ENCODE data around the gene FUBP3. TPM values are rescaled to one million over a fixed set of nuclear protein-coding genes. Genes with fewer than 3 reads are reported as not detected.
A peak's percentile ranks its signal among the peaks of the same experiment; 100 is the strongest.

The FUBP3 gene
- polyA plus RNA-seq, 1 experiment = 38.8 TPM

- ChIA-PET CTCF (no interaction called here), POLR2A (no interaction called here)
- Histone ChIP-seq H3K4me3 (ENCODE audit: low read depth, low read length) (no peak overlapping the region), H3K36me3 (ENCODE audit: control insufficient read depth, insufficient read depth, low read length) (no peaks in the 10 kb centered on the region), H3K27me3 (ENCODE audit: control insufficient read depth, insufficient read depth, low read length) (peaks cover 6% of the 10 kb centered on the region)
- no peak for DNase-seq (ENCODE audit: low read depth)
- no peak for TF ChIP-seq CTCF (IDR thresholded peaks at IDR 0.05; ENCODE audit: insufficient read depth, low read depth, low read length)
Observed at GRCh38 chr9:130675396-130675795, 96.0 kb downstream of the FUBP3 start.

DNA sequence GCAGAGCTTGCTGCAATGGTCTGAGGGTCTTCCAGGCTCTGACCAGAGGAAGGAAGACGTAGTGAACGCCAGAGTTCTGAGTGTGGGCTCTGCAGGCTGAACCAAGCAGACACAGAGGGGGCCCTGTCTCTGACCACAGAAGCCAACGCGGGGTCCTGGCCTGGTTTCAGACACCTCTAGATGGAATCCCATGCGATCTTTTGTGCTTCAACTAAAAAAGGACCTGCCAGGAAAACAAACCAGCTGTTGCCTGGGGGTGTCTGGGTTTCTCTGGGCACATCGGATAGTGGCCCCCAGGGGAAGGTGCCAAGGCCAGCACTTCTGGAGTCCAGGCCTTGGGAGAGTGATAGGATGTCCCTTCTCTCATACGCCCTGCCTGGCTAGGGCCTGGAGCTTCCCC, 97.9 kb downstream of the FUBP3 start:
- ChIA-PET CTCF (interaction anchor here (1.3 kb wide), 1 partner anchor 217 kb away, joined by 3 read pairs; no protein-coding TSS in a partner anchor), POLR2A (no interaction called here)
- H3K4me3 ChIP-seq (ENCODE audit: low read depth, low read length) = no peak overlapping the region
- TF ChIP-seq CTCF (IDR thresholded peaks at IDR 0.05; ENCODE audit: insufficient read depth, low read depth, low read length) = no peak
- DNase-seq (ENCODE audit: low read depth) = no peak
- peaks cover 9% of the 10 kb centered on the region for H3K27me3 ChIP-seq (ENCODE audit: control insufficient read depth, insufficient read depth, low read length)
- no peaks in the 10 kb centered on the region for H3K36me3 ChIP-seq (ENCODE audit: control insufficient read depth, insufficient read depth, low read length)

GRCh38 chr9:130680836-130681768, 101.7 kb downstream of the FUBP3 start:
- peak overlapping the region; percentile 45 for H3K4me3 ChIP-seq (ENCODE audit: low read depth, low read length)
- ChIA-PET CTCF (interaction anchor here (0.6 to 8.4 kb wide), 9 partner anchors 9 to 573 kb away, joined by 3 to 184 read pairs (median 4); partner anchors contain the start of gene EXOSC2), POLR2A (no interaction called here)
- no peak for TF ChIP-seq CTCF (IDR thresholded peaks at IDR 0.05; ENCODE audit: insufficient read depth, low read depth, low read length)
- DNase-seq (ENCODE audit: low read depth) = peak; percentile 48
- peaks cover 9% of the 10 kb centered on the region for H3K27me3 ChIP-seq (ENCODE audit: control insufficient read depth, insufficient read depth, low read length)
- no peaks in the 10 kb centered on the region for H3K36me3 ChIP-seq (ENCODE audit: control insufficient read depth, insufficient read depth, low read length)

DNA sequence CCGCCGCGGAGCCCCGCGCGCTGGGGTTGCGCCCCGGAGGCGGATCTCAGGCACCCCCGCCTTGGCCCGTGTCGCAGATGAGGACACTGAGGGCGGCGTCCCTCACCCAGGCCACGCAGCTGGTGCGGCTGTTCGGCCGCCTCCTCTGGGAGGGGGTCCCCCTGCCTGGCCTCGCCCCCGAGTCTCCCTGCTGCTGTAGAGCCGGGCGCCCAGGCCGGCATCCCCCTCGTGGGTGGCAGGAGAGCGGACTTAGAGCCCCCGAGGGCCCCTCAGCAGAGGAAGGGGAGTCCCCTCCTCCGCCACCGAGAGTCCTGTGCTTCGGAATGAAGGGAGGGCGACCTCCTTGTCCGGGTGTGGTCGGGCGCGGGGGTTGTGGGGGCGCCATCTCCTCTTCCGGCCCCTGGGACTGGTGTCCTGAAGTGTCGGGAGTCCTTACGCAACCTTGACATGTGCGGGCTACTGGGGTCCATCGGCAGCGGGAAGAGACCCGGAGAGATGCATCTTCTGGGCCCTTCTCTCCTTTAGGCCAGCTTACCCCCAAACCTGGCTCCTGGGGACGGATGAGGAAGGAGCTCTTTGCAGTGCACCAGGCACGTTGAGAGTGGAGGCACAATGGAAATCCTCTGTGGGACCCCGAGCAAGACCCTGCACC, 102.5 kb downstream of the FUBP3 start:
- no peak for TF ChIP-seq CTCF (IDR thresholded peaks at IDR 0.05; ENCODE audit: insufficient read depth, low read depth, low read length)
- CTCF ChIA-PET = interaction anchor here (0.6 to 8.4 kb wide), 22 partner anchors 8 to 574 kb away, joined by 3 to 184 read pairs (median 4); partner anchors contain the start of gene EXOSC2
- POLR2A ChIA-PET = no interaction called here
- H3K36me3 ChIP-seq (ENCODE audit: control insufficient read depth, insufficient read depth, low read length) = no peaks in the 10 kb centered on the region
- no peak for DNase-seq (ENCODE audit: low read depth)
- H3K27me3 ChIP-seq (ENCODE audit: control insufficient read depth, insufficient read depth, low read length) = peaks cover 9% of the 10 kb centered on the region
- H3K4me3 ChIP-seq (ENCODE audit: low read depth, low read length) = peak overlapping the region; percentile 42

All from BJ (cell line).